K562 (cell line): ENCODE measurements around the gene KLK2.

ENCODE experiments used
- ARNT ChIP-seq, 2 experiments: fragments of 450-650 bp; IDR thresholded peaks; 2 replicates each; pipeline ENCODE4 v1.6.1; 2016; ENCODE audit warnings: mild to moderate bottlenecking in 1 of 2
- EP300 ChIP-seq: IDR thresholded peaks from 2 replicates; pipeline ENCODE4 v1.6.1; 2012; ENCODE audit warnings: low read length, improper control_type of control experiment
- JUND ChIP-seq, 2 experiments: IDR thresholded peaks; 2 replicates in 1 of 2; 3 replicates in 1 of 2; pipeline ENCODE4 v1.6.1; 2011; ENCODE audit warnings: borderline replicate concordance in 2 of 2, low read depth in 2 of 2, low read length in 2 of 2, improper control_type of control experiment in 1 of 2, missing biosample characterization in 1 of 2, missing genetic modification characterization in 1 of 2, missing genetic modification reagents in 1 of 2
- RCOR1 ChIP-seq, 2 experiments: IDR thresholded peaks; 2 replicates each; pipeline ENCODE4 v1.6.1; 2012; ENCODE audit warnings: low read depth in 2 of 2, low read length in 2 of 2, borderline replicate concordance in 1 of 2, improper control_type of control experiment in 1 of 2
- REST ChIP-seq, 2 experiments: fragments of 450-650 bp; formaldehyde crosslinking in 1 of 2; IDR thresholded peaks; 2 replicates each; pipeline versions ENCODE4 v1.4.0 to v1.6.1; 2014 to 2020; ENCODE audit warnings: mild to moderate bottlenecking in 2 of 2, borderline replicate concordance in 1 of 2, low read depth in 1 of 2
- SETDB1 ChIP-seq: IDR thresholded peaks from one replicate; pipeline ENCODE4 v1.6.1; 2012; ENCODE audit warnings: low read length, control low read depth, inconsistent platforms
- ZNF77 ChIP-seq: fragments of 250-450 bp; sonication (Bioruptor Pico); IDR thresholded peaks from 2 replicates; pipeline ENCODE4 v1.5.0; 2020

- TF ChIP-seq EP300: peak; percentile 51; the same call in 1 of the 2 replicates
- peak in 1 of 2 experiments; percentile 20; a peak in 1 of 4 replicates for TF ChIP-seq ARNT (IDR thresholded peaks at IDR 0.05)
- peak; percentile 94 for TF ChIP-seq REST (IDR thresholded peaks at IDR 0.05; ENCODE audit: borderline replicate concordance)
- TF ChIP-seq REST (CRISPR knock-in tag; IDR thresholded peaks at IDR 0.05; ENCODE audit: low read depth): no peak
- peak in 1 of 2 experiments; percentile 90; a peak in 2 of 4 replicates for TF ChIP-seq RCOR1 (IDR thresholded peaks at IDR 0.05; ENCODE audit: borderline replicate concordance in 1 of 2, low read depth in 2 of 2, low read length in 2 of 2)
- TF ChIP-seq SETDB1: no peak
- no peak for TF ChIP-seq ZNF77 (CRISPR knock-in tag)
- TF ChIP-seq JUND (IDR thresholded peaks at IDR 0.05; ENCODE audit: borderline replicate concordance, low read depth, low read length): peak; percentile 92
- TF ChIP-seq JUND (tag; IDR thresholded peaks at IDR 0.05; ENCODE audit: borderline replicate concordance, low read depth, low read length): peak; percentile 91
Observed at GRCh38 chr19:50870417-50871089, 2.7 kb upstream of the KLK2 start.
